ENCODE data around the gene CCDC57. TPM values are rescaled to one million over a fixed set of nuclear protein-coding genes. Genes with fewer than 3 reads are reported as not detected.

CCDC57 gene
- total RNA-seq, 2 experiments from 2014 or later = 129 to 135 TPM

- ChIA-PET POLR2A (interaction anchor here (1.7 to 2.4 kb wide), 3 partner anchors 15 to 74 kb away, joined by 5 to 10 read pairs (median 8); partner anchors contain the start of gene RAC3), CTCF (interaction anchor here (3.5 kb wide), 1 partner anchor 22 kb away, joined by 12 read pairs; no protein-coding TSS in a partner anchor)
- intact Hi-C loops (cut with DNase I, micrococcal nuclease) = loop anchor here in 1 of 2 experiments (5.0 kb wide), 1 partner anchor 47 kb away; no protein-coding TSS in a partner anchor
- TF ChIP-seq CTCF (IDR thresholded peaks at IDR 0.05) = no peak
- Mint-ChIP-seq H3K9me3 (no peaks in the 10 kb centered on the region), H3K36me3 (ENCODE audit: low read depth) (peaks cover 12% of the 10 kb centered on the region), H3K4me3 (peak overlapping the region; percentile 50), H3K4me1 (ENCODE audit: low read depth) (peaks cover 22% of the 10 kb centered on the region), H3K27ac (peak overlapping the region; percentile 95), H3K27me3 (no peaks in the 10 kb centered on the region)
- H3K9me3 ChIP-seq (ENCODE audit: control insufficient read depth in 1 of 2, insufficient read depth in 1 of 2, low read length in 2 of 2) = no peaks in the 10 kb centered on the region
- ATAC-seq (ENCODE audit: poor library complexity) (no peak), DNase-seq (no peak)
- H3K27me3 ChIP-seq (ENCODE audit: control insufficient read depth in 1 of 2, insufficient read depth in 2 of 2, low read length in 2 of 2) = no peaks in the 10 kb centered on the region
- H3K4me3 ChIP-seq (ENCODE audit: low read length) = no peak overlapping the region
- no peak overlapping the region for H3K27ac ChIP-seq (ENCODE audit: low read depth in 1 of 2, low read length in 2 of 2)
- H3K36me3 ChIP-seq (ENCODE audit: insufficient read depth, low read length) = peaks cover 5% of the 10 kb centered on the region
- peaks cover 43% of the 10 kb centered on the region for H3K4me1 ChIP-seq (ENCODE audit: insufficient read depth, low read length)
Observed at GRCh38 chr17:82104797-82105416, 107.7 kb downstream of the CCDC57 start.

GRCh38 chr17:82103553-82104451, 108.8 kb downstream of the CCDC57 start:
- ChIA-PET CTCF (no interaction called here), POLR2A (interaction anchor here (1.7 kb wide), 1 partner anchor 23 kb away, joined by 5 read pairs; no protein-coding TSS in a partner anchor)
- H3K4me1 ChIP-seq (ENCODE audit: insufficient read depth, low read length) = peaks cover 54% of the 10 kb centered on the region
- H3K27ac ChIP-seq (ENCODE audit: low read depth in 1 of 2, low read length in 2 of 2) = no peak overlapping the region
- H3K4me3 ChIP-seq (ENCODE audit: low read length) = no peak overlapping the region
- DNase-seq (no peak), ATAC-seq (ENCODE audit: poor library complexity) (no peak)
- peak overlapping the region; percentile 61 for H3K27ac Mint-ChIP-seq
- H3K27me3 Mint-ChIP-seq = no peaks in the 10 kb centered on the region
- peaks cover 11% of the 10 kb centered on the region for H3K36me3 Mint-ChIP-seq (ENCODE audit: low read depth)
- intact Hi-C loops (cut with DNase I, micrococcal nuclease) = no loop called here
- H3K36me3 ChIP-seq (ENCODE audit: insufficient read depth, low read length) = peaks cover 5% of the 10 kb centered on the region
- no peaks in the 10 kb centered on the region for H3K9me3 ChIP-seq (ENCODE audit: control insufficient read depth in 1 of 2, insufficient read depth in 1 of 2, low read length in 2 of 2)
- H3K9me3 Mint-ChIP-seq = no peaks in the 10 kb centered on the region
- no peak for TF ChIP-seq CTCF (IDR thresholded peaks at IDR 0.05)
- H3K4me3 Mint-ChIP-seq = peak overlapping the region; percentile 38
- peaks cover 20% of the 10 kb centered on the region for H3K4me1 Mint-ChIP-seq (ENCODE audit: low read depth)
- H3K27me3 ChIP-seq (ENCODE audit: control insufficient read depth in 1 of 2, insufficient read depth in 2 of 2, low read length in 2 of 2) = no peaks in the 10 kb centered on the region

DNA sequence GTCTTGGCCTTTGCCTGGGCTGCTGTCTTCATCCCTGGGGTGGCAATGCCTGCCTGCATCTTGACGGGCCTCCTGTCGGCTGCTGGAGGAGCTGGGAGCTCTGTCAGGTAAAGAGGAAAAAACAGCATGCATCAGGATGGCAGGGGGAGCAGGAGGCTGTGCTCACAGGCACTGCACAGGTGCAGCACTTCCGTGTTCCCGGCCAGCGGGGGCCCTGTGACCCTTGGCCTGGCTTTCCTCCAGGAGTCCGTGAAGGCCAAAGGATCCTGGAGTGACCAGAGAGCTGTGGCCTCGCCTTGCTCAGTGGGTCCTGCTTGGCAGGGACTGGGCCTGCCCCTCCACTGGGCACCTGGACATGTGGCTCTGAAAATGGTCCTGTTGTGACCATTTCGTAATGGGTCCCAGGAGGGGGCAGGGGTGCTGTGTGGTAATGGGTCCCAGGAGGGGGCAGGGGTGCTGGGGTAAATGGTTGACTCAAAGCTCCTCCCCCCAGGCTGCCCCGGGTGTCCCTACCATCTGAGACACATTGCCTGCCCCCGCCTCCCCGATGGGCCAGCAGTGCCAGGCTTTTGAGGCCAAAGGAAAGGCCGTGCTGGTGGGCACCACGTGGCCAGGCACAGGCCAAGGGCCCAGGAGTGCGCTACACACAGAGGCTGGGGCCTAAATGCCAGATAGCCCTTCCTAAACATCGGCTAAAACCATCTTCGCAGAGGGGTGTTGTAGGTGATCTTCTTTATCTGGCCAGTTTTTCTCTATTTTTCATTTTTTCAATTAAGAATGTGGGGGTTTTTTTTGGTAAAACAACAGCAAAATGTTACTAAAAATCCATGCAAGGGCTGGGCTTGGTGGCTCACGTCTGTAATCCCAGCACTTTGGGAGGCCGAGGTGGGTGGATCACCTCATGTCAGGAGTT, 110.6 kb downstream of the CCDC57 start:
- no peaks in the 10 kb centered on the region for H3K9me3 Mint-ChIP-seq
- peak overlapping the region; percentile 80 for H3K27ac Mint-ChIP-seq
- H3K4me3 ChIP-seq (ENCODE audit: low read length) = no peak overlapping the region
- H3K4me1 Mint-ChIP-seq (ENCODE audit: low read depth) = peaks cover 16% of the 10 kb centered on the region
- peak overlapping the region; percentile 63 for H3K4me3 Mint-ChIP-seq
- intact Hi-C loops (cut with DNase I, micrococcal nuclease) = no loop called here
- H3K4me1 ChIP-seq (ENCODE audit: insufficient read depth, low read length) = peaks cover 43% of the 10 kb centered on the region
- H3K36me3 Mint-ChIP-seq (ENCODE audit: low read depth) = peaks cover 10% of the 10 kb centered on the region
- ATAC-seq (ENCODE audit: poor library complexity) = no peak
- CTCF ChIA-PET = no interaction called here
- POLR2A ChIA-PET = interaction anchor here (1.4 kb wide), 1 partner anchor 25 kb away, joined by 5 read pairs; no protein-coding TSS in a partner anchor
- no peak for TF ChIP-seq CTCF (IDR thresholded peaks at IDR 0.05)
- no peaks in the 10 kb centered on the region for H3K9me3 ChIP-seq (ENCODE audit: control insufficient read depth in 1 of 2, insufficient read depth in 1 of 2, low read length in 2 of 2)
- DNase-seq = peak in 1 of 14 experiments; percentile 5
- peaks cover 5% of the 10 kb centered on the region for H3K36me3 ChIP-seq (ENCODE audit: insufficient read depth, low read length)
- no peak overlapping the region for H3K27ac ChIP-seq (ENCODE audit: low read depth in 1 of 2, low read length in 2 of 2)
- no peaks in the 10 kb centered on the region for H3K27me3 Mint-ChIP-seq
- no peaks in the 10 kb centered on the region for H3K27me3 ChIP-seq (ENCODE audit: control insufficient read depth in 1 of 2, insufficient read depth in 2 of 2, low read length in 2 of 2)

All from CD4-positive, alpha-beta T cell (primary cell).